ENCODE results near the gene JUNB. TPM values are rescaled to one million over a fixed set of nuclear protein-coding genes. Genes with fewer than 3 reads are reported as not detected.
A peak's percentile ranks its signal among the peaks of the same experiment; 100 is the strongest.

JUNB gene
- total and polyA plus RNA-seq, 2 of the 13 experiments (the other 11 are each of a cell fraction or from before 2014, with no cell fraction given): 7.7 to 8.2 TPM

DNA sequence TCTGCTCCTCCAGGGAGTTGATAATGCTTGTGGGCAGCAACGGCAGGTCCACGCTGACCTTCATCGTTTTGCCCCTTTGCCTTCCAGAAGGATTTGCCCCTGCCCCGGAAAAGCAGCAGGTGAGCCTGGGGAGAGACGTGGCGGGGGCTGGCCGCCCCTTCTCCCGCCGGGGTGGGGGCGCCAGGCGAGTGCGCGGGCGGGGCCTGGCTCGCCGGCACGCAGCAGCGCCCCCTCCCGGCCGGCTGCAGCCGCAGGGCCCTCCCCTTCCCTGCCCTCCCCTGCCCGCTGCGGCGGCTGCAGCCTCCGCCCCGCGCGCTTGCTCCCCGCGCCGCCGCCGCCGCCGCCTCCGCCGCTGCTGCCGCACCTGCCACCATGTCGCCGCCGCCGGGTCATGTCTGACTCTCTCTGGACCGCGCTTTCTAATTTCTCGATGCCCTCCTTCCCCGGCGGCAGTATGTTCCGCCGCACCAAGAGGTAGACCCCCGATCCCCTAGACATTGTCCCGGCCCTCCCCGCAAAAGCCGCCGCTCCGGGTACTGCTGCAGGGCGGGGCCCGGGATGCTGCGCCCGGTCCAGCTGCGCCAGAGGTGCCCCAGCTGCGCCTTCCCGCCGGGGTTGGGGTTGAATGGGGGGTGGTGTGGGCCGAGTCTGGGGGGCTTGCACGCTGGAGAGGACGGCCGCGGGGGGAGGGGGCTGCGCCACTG, 47.0 kb downstream of the JUNB start, which contains the start of gene MAST1 (continued):
- TF ChIP-seq HOXA9 (CRISPR knock-in tag; IDR thresholded peaks at IDR 0.05; ENCODE audit: borderline replicate concordance) (no peak), HNRNPUL1 (IDR thresholded peaks at IDR 0.05; ENCODE audit: low read depth, low read length) (no peak)

DNA sequence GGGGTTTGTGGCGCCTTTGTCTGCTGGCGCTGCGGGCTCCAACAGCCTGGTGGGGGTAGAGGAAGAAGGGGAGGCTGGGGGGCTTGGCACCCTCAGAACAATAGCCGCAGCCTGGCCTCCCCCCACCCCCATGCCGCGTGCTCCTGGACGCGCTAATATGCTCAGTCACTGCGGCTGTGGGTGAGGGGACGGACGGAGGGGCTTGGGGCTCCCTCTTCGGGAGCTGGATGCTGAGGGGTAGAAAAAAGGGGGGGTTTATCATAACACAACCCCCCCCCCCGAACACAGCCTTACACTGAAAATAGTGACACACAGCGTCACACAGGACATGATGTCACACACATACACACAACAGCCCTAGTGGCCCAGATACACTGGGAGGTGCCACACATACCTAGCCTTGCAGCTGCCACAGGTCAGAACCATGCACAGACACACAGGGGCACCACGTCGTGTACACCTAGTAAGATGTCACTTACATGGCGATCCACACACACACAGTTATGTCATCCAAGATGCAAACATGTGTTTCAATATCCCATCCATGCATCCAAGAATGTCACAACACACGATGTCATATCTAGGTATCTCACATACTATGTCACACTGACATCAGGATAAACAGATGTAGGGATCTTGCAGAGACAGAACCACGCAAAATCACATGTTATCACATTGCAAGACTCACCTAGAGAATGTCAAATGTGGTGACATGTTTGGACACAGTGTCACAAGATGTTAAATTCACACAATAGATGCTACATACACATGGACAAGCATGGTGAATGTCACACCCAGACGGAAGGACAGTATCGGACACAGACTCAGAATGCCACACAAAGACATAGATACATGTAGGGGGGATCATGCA, 47.8 kb downstream of the JUNB start:
- BruUV-seq (replicated peaks): TSS peak; percentile 44
- FAIRE-seq: peak; percentile 37
- 0 out of 2 replicates have a peak, but pooled peaks have one; percentile 27 for TF ChIP-seq ZBTB21 (CRISPR knock-in tag; IDR thresholded peaks at IDR 0.05)
- TF ChIP-seq ZNF251 (CRISPR knock-in tag; IDR thresholded peaks at IDR 0.05): no peak
- TF ChIP-seq ZMYM3 (CRISPR knock-in tag; IDR thresholded peaks at IDR 0.05): no peak
- TF ChIP-seq, protein P1, sequence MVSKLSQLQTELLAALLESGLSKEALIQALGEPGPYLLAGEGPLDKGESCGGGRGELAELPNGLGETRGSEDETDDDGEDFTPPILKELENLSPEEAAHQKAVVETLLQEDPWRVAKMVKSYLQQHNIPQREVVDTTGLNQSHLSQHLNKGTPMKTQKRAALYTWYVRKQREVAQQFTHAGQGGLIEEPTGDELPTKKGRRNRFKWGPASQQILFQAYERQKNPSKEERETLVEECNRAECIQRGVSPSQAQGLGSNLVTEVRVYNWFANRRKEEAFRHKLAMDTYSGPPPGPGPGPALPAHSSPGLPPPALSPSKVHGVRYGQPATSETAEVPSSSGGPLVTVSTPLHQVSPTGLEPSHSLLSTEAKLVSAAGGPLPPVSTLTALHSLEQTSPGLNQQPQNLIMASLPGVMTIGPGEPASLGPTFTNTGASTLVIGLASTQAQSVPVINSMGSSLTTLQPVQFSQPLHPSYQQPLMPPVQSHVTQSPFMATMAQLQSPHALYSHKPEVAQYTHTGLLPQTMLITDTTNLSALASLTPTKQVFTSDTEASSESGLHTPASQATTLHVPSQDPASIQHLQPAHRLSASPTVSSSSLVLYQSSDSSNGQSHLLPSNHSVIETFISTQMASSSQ (IDR thresholded peaks at IDR 0.05; ENCODE audit: low read depth): no peak
- TF ChIP-seq, protein P1 (CRISPR knock-in tag; IDR thresholded peaks at IDR 0.05; ENCODE audit: borderline replicate concordance): no peak
- TF ChIP-seq, protein P2, sequence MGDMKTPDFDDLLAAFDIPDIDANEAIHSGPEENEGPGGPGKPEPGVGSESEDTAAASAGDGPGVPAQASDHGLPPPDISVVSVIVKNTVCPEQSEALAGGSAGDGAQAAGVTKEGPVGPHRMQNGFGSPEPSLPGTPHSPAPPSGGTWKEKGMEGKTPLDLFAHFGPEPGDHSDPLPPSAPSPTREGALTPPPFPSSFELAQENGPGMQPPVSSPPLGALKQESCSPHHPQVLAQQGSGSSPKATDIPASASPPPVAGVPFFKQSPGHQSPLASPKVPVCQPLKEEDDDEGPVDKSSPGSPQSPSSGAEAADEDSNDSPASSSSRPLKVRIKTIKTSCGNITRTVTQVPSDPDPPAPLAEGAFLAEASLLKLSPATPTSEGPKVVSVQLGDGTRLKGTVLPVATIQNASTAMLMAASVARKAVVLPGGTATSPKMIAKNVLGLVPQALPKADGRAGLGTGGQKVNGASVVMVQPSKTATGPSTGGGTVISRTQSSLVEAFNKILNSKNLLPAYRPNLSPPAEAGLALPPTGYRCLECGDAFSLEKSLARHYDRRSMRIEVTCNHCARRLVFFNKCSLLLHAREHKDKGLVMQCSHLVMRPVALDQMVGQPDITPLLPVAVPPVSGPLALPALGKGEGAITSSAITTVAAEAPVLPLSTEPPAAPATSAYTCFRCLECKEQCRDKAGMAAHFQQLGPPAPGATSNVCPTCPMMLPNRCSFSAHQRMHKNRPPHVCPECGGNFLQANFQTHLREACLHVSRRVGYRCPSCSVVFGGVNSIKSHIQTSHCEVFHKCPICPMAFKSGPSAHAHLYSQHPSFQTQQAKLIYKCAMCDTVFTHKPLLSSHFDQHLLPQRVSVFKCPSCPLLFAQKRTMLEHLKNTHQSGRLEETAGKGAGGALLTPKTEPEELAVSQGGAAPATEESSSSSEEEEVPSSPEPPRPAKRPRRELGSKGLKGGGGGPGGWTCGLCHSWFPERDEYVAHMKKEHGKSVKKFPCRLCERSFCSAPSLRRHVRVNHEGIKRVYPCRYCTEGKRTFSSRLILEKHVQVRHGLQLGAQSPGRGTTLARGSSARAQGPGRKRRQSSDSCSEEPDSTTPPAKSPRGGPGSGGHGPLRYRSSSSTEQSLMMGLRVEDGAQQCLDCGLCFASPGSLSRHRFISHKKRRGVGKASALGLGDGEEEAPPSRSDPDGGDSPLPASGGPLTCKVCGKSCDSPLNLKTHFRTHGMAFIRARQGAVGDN (CRISPR knock-in tag; IDR thresholded peaks at IDR 0.05): peak; percentile 6
- TF ChIP-seq CREB1 (IDR thresholded peaks at IDR 0.05): peak; percentile 34; the same call in 1 of the 2 replicates
- TF ChIP-seq CREB1 (CRISPR knock-in tag; IDR thresholded peaks at IDR 0.05): no peak

More for the DNA sequence above, 47.8 kb downstream of the JUNB start:
- Histone ChIP-seq H2AFZ (ENCODE audit: low read length) (no peak overlapping the region), H3K27ac (ENCODE audit: extremely low read length, insufficient read depth, low read length) (no peak overlapping the region), H4K20me1 (ENCODE audit: insufficient read depth, low read length) (no peaks in the 10 kb centered on the region), H3K4me2 (ENCODE audit: low read depth, low read length) (peak overlapping the region; percentile 84), H3K9me3 (ENCODE audit: low read length) (no peaks in the 10 kb centered on the region), H3K9ac (ENCODE audit: insufficient read depth, low read depth, low read length) (0 out of 2 replicates have a peak overlapping the region, but pooled peaks have one; percentile 54), H3K27me3 (ENCODE audit: control insufficient read depth in 1 of 2, insufficient read depth in 2 of 2, low read length in 2 of 2) (peaks cover 0 to 11% of the 10 kb centered on the region in 2 experiments; a peak in 2 of 5 replicates), H3K36me3 (replicated peaks in 1 of 2; ENCODE audit: control insufficient read depth in 1 of 2, insufficient read depth in 2 of 2, low read length in 2 of 2) (no peaks in the 10 kb centered on the region), H3K79me2 (ENCODE audit: insufficient read depth, low read length) (no peaks in the 10 kb centered on the region), H3K4me1 (ENCODE audit: insufficient read depth, low read length) (peaks cover 41% of the 10 kb centered on the region), H3K4me3 (replicated peaks in 1 of 3; ENCODE audit: insufficient read depth in 1 of 3, low read depth in 2 of 3, low read length in 3 of 3) (peak overlapping the region; percentile 49 to 75 (median 70); a peak in 4 of 6 replicates)
- ChIA-PET CTCF (ENCODE audit: low intra/inter-chr PET ratio, low total read pairs) (no interaction called here), POLR2A (no interaction called here)
- in situ Hi-C loops (cut with HindIII; ENCODE audit: extremely low pct_ligation_motif_present, low pct_unique_long_range_greater_than_20kb): loop anchor here (5.0 kb wide), 1 partner anchor 67 kb away; no protein-coding TSS in a partner anchor
- WGBS (ENCODE audit: low lambda C conversion rate): 63% methylated on average over 13 of the region's 21 CpGs
- intact Hi-C loops (cut with micrococcal nuclease; ENCODE audit: unreplicated experiment): no loop called here
- no peak for DNase-seq (ENCODE audit: low spot score)
- no peak for ATAC-seq

Data from HepG2 (cell line).